K562 (cell line): Measurements from ENCODE around the gene BCL7C. TPM values are rescaled to one million over a fixed set of nuclear protein-coding genes. Genes with fewer than 3 reads are reported as not detected.
"Not testable (repeated sequence)": the region's sequence is repeated elsewhere in the genome, so short reads cannot be mapped to it uniquely, and the experiment has no call there.

Experiments
- ATAC-seq: fragments of 200-7000 bp; cut with Tn5 transposase; 3 replicates; pipeline ENCODE4 v1.9.1; 2020; ENCODE audit warnings: moderate library complexity
- BruUV-seq: library from RNA; stranded (reverse); fragments of 400-500 nt; replicated peaks from 2 replicates; lab custom pipeline; 2021; lab: Mats Ljungman, UMichigan
- CTCF ChIA-PET: fragments of 300-600 bp; formaldehyde crosslinking; extraction: SDS; loops from one replicate; lab custom pipeline; 2021; ENCODE audit warnings: low intra/inter-chr PET ratio; lab: Yijun Ruan, JAX
- POLR2A ChIA-PET: fragments of 300-600, 350-650 bp; sonication (Branson Sonifier 250); formaldehyde crosslinking; extraction: SDS; loops from one replicate; lab custom pipeline; 2021; ENCODE audit warnings: antibody characterized with exemption, inconsistent platforms; lab: Yijun Ruan, JAX
- DNase-seq, 4 experiments: peaks; one replicate each; pipeline versions ENCODE4 v3.0.0 to v3.0.0-alpha.2; 2011 to 2018; ENCODE audit warnings: low spot score in 3 of 4, mixed read lengths in 3 of 4; ENCODE audit errors: extremely low read depth in 1 of 4
- FAIRE-seq: peaks from 2 replicates; lab custom pipeline; 2011; peaks lifted over from hg19 to GRCh38; lab: Jason Lieb, UNC
- H2AFZ ChIP-seq: 2 replicates; pipeline ENCODE4 v1.6.0; 2011; ENCODE audit warnings: low read depth, low read length, control low read depth, inconsistent platforms
- H3K27ac ChIP-seq: fragments of 200-600 bp; 3 replicates; pipeline ENCODE4 v1.8.0; 2011; ENCODE audit warnings: low read depth, mild to moderate bottlenecking, control low read depth, inconsistent platforms, low read length, moderate library complexity, mixed read lengths; ENCODE audit errors: extremely low read depth
- H3K27me3 ChIP-seq, 2 experiments: fragments of 300-600 bp in 1 of 2; 2 replicates in 1 of 2; 3 replicates in 1 of 2; pipeline versions ENCODE4 v1.6.0 to v1.8.0; 2011; ENCODE audit warnings: inconsistent platforms in 2 of 2, low read length in 2 of 2, mild to moderate bottlenecking in 1 of 2, mixed read lengths in 1 of 2, moderate library complexity in 1 of 2; ENCODE audit not compliant: control insufficient read depth in 2 of 2, insufficient read depth in 2 of 2
- H3K36me3 ChIP-seq: fragments of 300-600 bp; 3 replicates; pipeline ENCODE4 v1.8.0; 2011; ENCODE audit warnings: mild to moderate bottlenecking, low read length, inconsistent platforms; ENCODE audit not compliant: control insufficient read depth, insufficient read depth
- H3K4me1 ChIP-seq, 2 experiments: fragments of 200-600 bp in 1 of 2; replicated peaks in 1 of 2; 2 replicates in 1 of 2; 3 replicates in 1 of 2; pipeline versions ENCODE4 v1.5.1 to v1.8.0; 2011; ENCODE audit warnings: inconsistent platforms in 2 of 2, low read length in 2 of 2, mild to moderate bottlenecking in 1 of 2, mixed read lengths in 1 of 2, moderate library complexity in 1 of 2; ENCODE audit not compliant: control insufficient read depth in 2 of 2, insufficient read depth in 2 of 2
- H3K4me2 ChIP-seq: 2 replicates; pipeline ENCODE4 v1.6.1; 2011; ENCODE audit warnings: low read length, control low read depth, inconsistent platforms, mixed read lengths; ENCODE audit not compliant: insufficient read depth
- H3K4me3 ChIP-seq: fragments of 200-600 bp; sonication (generic), shearing (Covaris generic); 2 replicates; pipeline ENCODE4 v1.5.1; 2016; ENCODE audit warnings: control low read depth, inconsistent platforms
- H3K79me2 ChIP-seq: fragments of 200-600 bp; 3 replicates; pipeline ENCODE4 v1.8.0; 2011; ENCODE audit warnings: low read length, inconsistent platforms; ENCODE audit not compliant: control insufficient read depth, insufficient read depth
- H3K9ac ChIP-seq, 2 experiments: 2 replicates each; pipeline versions ENCODE4 v1.6.0 to v1.6.1; 2011; ENCODE audit warnings: low read depth in 2 of 2, low read length in 2 of 2, control low read depth in 1 of 2, inconsistent platforms in 1 of 2, mild to moderate bottlenecking in 1 of 2, mixed read lengths in 1 of 2; ENCODE audit not compliant: insufficient read depth in 1 of 2
- H3K9me1 ChIP-seq: one replicate; pipeline ENCODE4 v1.6.0; 2011; ENCODE audit warnings: inconsistent platforms, mild to moderate bottlenecking, low read length, moderate library complexity; ENCODE audit not compliant: control insufficient read depth, insufficient read depth
- H3K9me3 ChIP-seq: replicated peaks from 2 replicates; pipeline ENCODE4 v1.5.1; 2011; ENCODE audit warnings: low read depth, low read length, inconsistent platforms; ENCODE audit not compliant: control insufficient read depth, insufficient read depth
- H4K20me1 ChIP-seq: replicated peaks from 2 replicates; pipeline ENCODE4 v1.6.1; 2011; ENCODE audit warnings: low read length, inconsistent platforms, mixed read lengths; ENCODE audit not compliant: control insufficient read depth, insufficient read depth
- BCL6 ChIP-seq: fragments of 250-450 bp; sonication (Bioruptor Pico); IDR thresholded peaks from 2 replicates; pipeline ENCODE4 v1.4.0; 2020
- ELF2 ChIP-seq: fragments of 250-450 bp; sonication (Bioruptor Pico); IDR thresholded peaks from 2 replicates; pipeline ENCODE4 v1.5.0; 2021; ENCODE audit warnings: mild to moderate bottlenecking
- ESRRB ChIP-seq: fragments of 250-450 bp; sonication (Bioruptor Pico); IDR thresholded peaks from 2 replicates; pipeline ENCODE4 v1.5.0; 2020; ENCODE audit warnings: mild to moderate bottlenecking, moderate library complexity, borderline replicate concordance
- HOXB6 ChIP-seq: fragments of 250-450 bp; sonication (Bioruptor Pico); IDR thresholded peaks from 2 replicates; pipeline ENCODE4 v1.5.1; 2022; ENCODE audit warnings: mild to moderate bottlenecking, borderline replicate concordance
- KAT8 ChIP-seq: fragments of 450-650 bp; IDR thresholded peaks from 2 replicates; pipeline ENCODE4 v1.6.1; 2016; ENCODE audit warnings: low read depth, mild to moderate bottlenecking
- KLF16 ChIP-seq: IDR thresholded peaks from 2 replicates; pipeline ENCODE4 v1.6.1; 2016; ENCODE audit warnings: antibody characterized with exemption
- ZFX ChIP-seq: sonication (generic); formaldehyde crosslinking; IDR thresholded peaks from 2 replicates; pipeline ENCODE4 v1.8.0; 2022; ENCODE audit warnings: mild to moderate bottlenecking, missing genetic modification reagents, moderate library complexity
- ZNF347 ChIP-seq: fragments of 450-650 bp; formaldehyde crosslinking; IDR thresholded peaks from 2 replicates; pipeline ENCODE4 v1.4.0; 2020; ENCODE audit warnings: low read depth, mild to moderate bottlenecking, moderate library complexity
- ZNF408 ChIP-seq: fragments of 250-450 bp; sonication (Bioruptor Pico); IDR thresholded peaks from 2 replicates; pipeline ENCODE4 v1.4.0; 2020; ENCODE audit warnings: low read depth, mild to moderate bottlenecking, moderate library complexity
- WGBS: fragments of 100-300 bp; shearing (Covaris generic); methylation state at CpG from one replicate; pipeline ENCODE4 v1.1.6; 2016; ENCODE audit warnings: low coverage, mixed read lengths; ENCODE audit not compliant: insufficient coverage; ENCODE audit errors: missing lambda C conversion rate; 5-methylcytosine and 5-hydroxymethylcytosine counted together
- in situ Hi-C: fragments of 300-500 bp; cut with MboI; formaldehyde crosslinking; loops from 4 replicates; pipeline ENCODE4 v1.15.0; 2018; ENCODE audit warnings: inconsistent platforms, mixed read lengths
- intact Hi-C: fragments of 100-400 bp; cut with micrococcal nuclease; formaldehyde crosslinking; loops from 2 replicates; pipeline ENCODE4 v1.14.2; 2022
- polyA plus RNA-seq, 8 experiments: library from polyadenylated mRNA; depleted of rRNA in 4 of 8; stranded (reverse) in 5 of 8; unstranded in 3 of 8; fragments of >200 nt; fragmentation: Nextera tagmentation in 2 of 8; fragmentation: Illumina TruSeq in 1 of 8; extraction: Ambion mirVana in 2 of 8; extraction: Trizol in 1 of 8; gene quantifications; 2 replicates each; pipeline versions ENCODE4 v1.2.1 to v1.2.3, GENCODE V29; 2011 to 2014; ENCODE audit warnings: inconsistent platforms in 1 of 8, missing spikeins in 1 of 8
- total RNA-seq, 7 experiments: library from RNA; depleted of rRNA in 6 of 7; stranded (reverse); fragments of >200 nt in 6 of 7; fragmentation: Illumina TruSeq in 2 of 7; extraction: Trizol in 2 of 7; gene quantifications; 2 replicates each; pipeline versions ENCODE4 v1.2.1 to v1.2.3, GENCODE V29; 2011 to 2021; ENCODE audit warnings: low replicate concordance in 1 of 7
- TF ChIP-seq, protein P1 (sequence below), 2 experiments: IDR thresholded peaks in 1 of 2; conservative IDR thresholded peaks in 1 of 2; 2 replicates each; pipeline ENCODE4 v1.6.1; 2016; ENCODE audit warnings: low read depth in 2 of 2, mild to moderate bottlenecking in 1 of 2, missing compliant biosample characterization in 1 of 2, missing genetic modification characterization in 1 of 2, moderate library complexity in 1 of 2
- TF ChIP-seq, protein P2 (sequence below): fragments of 150-350 bp; conservative IDR thresholded peaks from 2 replicates; pipeline ENCODE4 v1.6.1; 2014; ENCODE audit warnings: low read length
- TF ChIP-seq, protein P3 (sequence below): sonication (generic); formaldehyde crosslinking; IDR thresholded peaks from 2 replicates; pipeline ENCODE4 v1.8.1; 2023; ENCODE audit warnings: mild to moderate bottlenecking, missing genetic modification reagents

BCL7C gene
- total and polyA plus RNA-seq, 9 of the 15 experiments (the other 6 are each of a cell fraction or from before 2014, with no cell fraction given): 1.7 to 85.8 (median 19.6) TPM

DNA sequence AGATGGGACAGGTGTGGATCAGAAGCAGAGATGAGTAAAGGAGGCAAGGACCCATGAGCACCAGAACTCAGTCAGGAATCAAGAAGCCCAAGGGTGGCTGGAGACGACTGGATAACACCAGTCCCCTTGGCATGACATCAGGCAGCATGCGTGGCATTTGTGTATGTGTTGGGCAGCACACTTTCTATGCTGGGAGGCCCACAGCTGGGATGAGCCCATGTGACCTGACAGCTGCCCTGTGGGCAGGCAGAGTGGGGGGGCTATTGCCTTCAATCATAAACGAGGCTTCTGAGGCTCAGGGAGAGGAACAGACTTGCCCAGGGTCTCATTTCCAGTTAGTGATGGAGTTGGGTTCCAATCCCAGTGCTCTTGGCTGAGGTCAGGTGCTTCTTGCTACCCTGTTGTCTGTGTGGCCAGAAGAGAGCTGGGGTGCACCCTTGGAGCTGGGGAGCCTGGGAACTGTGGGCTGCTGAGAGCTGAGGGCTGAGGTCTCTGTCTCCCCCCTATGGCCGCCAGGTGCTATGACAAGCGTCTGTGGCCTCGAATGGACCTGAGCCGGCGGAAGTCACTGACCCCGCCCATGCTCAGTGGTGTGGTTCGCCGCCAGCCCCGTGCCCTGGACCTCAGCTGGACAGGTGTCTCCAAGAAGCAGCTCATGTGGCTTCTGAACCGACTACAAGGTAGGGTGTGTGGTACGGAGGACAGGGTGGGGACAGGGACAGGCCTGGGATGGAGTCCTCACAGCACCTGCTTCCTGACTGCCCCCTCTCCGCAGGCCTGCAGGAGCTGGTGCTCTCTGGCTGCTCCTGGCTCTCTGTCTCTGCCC, 47.9 kb upstream of the BCL7C start (continued):
- TF ChIP-seq, protein P1, sequence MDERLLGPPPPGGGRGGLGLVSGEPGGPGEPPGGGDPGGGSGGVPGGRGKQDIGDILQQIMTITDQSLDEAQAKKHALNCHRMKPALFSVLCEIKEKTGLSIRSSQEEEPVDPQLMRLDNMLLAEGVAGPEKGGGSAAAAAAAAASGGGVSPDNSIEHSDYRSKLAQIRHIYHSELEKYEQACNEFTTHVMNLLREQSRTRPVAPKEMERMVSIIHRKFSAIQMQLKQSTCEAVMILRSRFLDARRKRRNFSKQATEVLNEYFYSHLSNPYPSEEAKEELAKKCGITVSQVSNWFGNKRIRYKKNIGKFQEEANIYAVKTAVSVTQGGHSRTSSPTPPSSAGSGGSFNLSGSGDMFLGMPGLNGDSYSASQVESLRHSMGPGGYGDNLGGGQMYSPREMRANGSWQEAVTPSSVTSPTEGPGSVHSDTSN (CRISPR knock-in tag; IDR thresholded peaks at IDR 0.05; ENCODE audit: low read depth): no peak
- TF ChIP-seq, protein P1 (tag; conservative IDR thresholded peaks at IDR 0.05; ENCODE audit: low read depth): no peak
- TF ChIP-seq ESRRB (CRISPR knock-in tag) (no peak), BCL6 (CRISPR knock-in tag) (no peak), ZNF408 (CRISPR knock-in tag) (no peak), HOXB6 (CRISPR knock-in tag) (no peak), ZNF347 (no peak), ZFX (no peak), KLF16 (0 out of 2 replicates have a peak, but pooled peaks have one; percentile 47), KAT8 (no peak), ELF2 (CRISPR knock-in tag) (no peak)
- TF ChIP-seq, protein P2, sequence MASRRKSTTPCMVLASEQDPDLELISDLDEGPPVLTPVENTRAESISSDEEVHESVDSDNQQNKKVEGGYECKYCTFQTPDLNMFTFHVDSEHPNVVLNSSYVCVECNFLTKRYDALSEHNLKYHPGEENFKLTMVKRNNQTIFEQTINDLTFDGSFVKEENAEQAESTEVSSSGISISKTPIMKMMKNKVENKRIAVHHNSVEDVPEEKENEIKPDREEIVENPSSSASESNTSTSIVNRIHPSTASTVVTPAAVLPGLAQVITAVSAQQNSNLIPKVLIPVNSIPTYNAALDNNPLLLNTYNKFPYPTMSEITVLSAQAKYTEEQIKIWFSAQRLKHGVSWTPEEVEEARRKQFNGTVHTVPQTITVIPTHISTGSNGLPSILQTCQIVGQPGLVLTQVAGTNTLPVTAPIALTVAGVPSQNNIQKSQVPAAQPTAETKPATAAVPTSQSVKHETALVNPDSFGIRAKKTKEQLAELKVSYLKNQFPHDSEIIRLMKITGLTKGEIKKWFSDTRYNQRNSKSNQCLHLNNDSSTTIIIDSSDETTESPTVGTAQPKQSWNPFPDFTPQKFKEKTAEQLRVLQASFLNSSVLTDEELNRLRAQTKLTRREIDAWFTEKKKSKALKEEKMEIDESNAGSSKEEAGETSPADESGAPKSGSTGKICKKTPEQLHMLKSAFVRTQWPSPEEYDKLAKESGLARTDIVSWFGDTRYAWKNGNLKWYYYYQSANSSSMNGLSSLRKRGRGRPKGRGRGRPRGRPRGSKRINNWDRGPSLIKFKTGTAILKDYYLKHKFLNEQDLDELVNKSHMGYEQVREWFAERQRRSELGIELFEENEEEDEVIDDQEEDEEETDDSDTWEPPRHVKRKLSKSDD: no peak
- TF ChIP-seq, protein P3, sequence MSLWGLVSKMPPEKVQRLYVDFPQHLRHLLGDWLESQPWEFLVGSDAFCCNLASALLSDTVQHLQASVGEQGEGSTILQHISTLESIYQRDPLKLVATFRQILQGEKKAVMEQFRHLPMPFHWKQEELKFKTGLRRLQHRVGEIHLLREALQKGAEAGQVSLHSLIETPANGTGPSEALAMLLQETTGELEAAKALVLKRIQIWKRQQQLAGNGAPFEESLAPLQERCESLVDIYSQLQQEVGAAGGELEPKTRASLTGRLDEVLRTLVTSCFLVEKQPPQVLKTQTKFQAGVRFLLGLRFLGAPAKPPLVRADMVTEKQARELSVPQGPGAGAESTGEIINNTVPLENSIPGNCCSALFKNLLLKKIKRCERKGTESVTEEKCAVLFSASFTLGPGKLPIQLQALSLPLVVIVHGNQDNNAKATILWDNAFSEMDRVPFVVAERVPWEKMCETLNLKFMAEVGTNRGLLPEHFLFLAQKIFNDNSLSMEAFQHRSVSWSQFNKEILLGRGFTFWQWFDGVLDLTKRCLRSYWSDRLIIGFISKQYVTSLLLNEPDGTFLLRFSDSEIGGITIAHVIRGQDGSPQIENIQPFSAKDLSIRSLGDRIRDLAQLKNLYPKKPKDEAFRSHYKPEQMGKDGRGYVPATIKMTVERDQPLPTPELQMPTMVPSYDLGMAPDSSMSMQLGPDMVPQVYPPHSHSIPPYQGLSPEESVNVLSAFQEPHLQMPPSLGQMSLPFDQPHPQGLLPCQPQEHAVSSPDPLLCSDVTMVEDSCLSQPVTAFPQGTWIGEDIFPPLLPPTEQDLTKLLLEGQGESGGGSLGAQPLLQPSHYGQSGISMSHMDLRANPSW (CRISPR knock-in tag): no peak

DNA sequence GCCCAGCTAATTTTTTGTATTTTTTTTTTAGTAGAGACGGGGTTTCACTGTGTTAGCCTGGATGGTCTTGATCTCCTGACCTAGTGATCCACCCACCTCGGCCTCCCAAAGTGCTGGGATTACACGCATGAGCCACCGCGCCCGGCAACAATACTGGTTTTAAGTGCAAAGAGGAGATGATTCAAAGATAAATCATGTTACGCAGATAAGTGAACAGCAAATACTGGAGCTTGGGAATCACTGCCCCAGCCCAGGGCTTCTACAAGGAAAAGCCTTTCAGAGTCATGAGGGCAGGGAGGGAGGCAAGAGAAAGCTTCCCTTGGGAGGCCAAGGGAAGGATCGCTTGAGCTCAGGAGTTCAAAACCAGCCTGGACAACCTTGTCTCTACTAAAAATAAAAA, 45.7 kb upstream of the BCL7C start:
- H3K9me1 ChIP-seq, H3K27ac ChIP-seq, ATAC-seq, H3K9ac ChIP-seq, H3K9me3 ChIP-seq, H2AFZ ChIP-seq, H4K20me1 ChIP-seq, in situ Hi-C loops, H3K27me3 ChIP-seq, CTCF ChIA-PET, intact Hi-C loops, H3K4me2 ChIP-seq, BruUV-seq, DNase-seq, H3K4me3 ChIP-seq, FAIRE-seq, H3K79me2 ChIP-seq: not testable (repeated sequence)
- peaks cover 68% of the 10 kb centered on the region; the same call in 2 of the 3 replicates for H3K36me3 ChIP-seq
- 61% methylated on average over 8 of the region's 8 CpGs for WGBS
- POLR2A ChIA-PET: interaction anchor here (2.4 to 3.9 kb wide), 2 partner anchors 10 to 14 kb away, joined by 10 to 11 read pairs; partner anchors contain the start of gene ORAI3
- H3K4me1 ChIP-seq: peaks cover 8 to 11% of the 10 kb centered on the region in 2 experiments; a peak in 4 of 5 replicates
